Activated CD4-positive, alpha-beta T cell treated with anti-CD3 and anti-CD28 coated beads for 24 hours (primary cell): Measurements from ENCODE around the gene STMN1.

Experiments
- DNase-seq, 2 donors: peaks; one replicate each; pipeline ENCODE4 v3.0.0-alpha.2; 2020; ENCODE audit warnings: low read depth in 2 of 2

Gene STMN1

DNA sequence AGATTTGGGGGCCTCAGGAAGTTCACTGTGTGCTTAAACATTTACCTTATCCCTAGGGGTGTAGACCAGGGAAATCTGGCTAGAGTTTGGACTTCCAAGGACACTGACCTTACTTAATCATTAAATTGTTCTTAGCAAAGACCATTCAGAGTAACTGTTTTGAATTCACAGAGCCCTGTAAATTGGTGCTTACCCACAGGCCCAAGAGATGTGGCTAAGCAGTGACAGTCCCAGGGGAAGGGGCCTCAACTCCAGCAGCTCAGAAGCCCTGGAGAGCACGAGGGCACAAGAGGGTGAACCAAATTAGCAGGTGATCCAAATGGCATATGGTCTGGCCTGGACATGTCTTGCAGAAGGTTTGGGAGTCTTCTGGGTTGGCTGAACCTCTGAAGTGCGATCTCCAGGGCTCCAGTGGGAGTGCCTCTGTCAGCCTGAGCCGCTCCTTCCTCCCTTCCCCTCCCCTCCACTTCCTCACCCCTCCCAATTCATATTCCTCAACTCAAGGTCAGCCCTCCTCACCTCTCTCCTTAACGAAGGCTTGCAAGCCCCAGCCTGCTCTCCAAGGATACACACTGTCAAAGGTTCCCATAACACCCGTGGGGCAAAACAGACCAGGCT lies 35.0 kb downstream of the STMN1 start:
- no peak for DNase-seq

DNA sequence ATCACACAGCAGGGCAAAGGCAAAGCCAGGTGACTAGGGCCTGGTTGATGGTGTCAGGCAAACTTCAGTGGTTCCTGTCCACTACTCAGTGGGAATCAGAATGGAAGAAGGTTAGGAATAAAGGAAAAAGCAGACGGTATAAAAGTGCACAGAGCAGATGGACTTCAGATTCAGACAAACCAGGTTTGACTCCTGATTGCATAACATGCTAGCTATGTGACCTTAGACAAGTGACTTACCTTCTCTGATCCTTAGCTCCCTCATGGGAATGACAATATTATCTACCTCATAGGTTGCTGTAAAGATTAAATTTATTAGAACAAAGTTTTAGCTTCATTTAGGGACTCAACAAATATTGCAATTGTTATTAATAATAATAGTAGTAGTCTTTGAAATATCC lies 35.6 kb downstream of the STMN1 start:
- no peak for DNase-seq

DNA sequence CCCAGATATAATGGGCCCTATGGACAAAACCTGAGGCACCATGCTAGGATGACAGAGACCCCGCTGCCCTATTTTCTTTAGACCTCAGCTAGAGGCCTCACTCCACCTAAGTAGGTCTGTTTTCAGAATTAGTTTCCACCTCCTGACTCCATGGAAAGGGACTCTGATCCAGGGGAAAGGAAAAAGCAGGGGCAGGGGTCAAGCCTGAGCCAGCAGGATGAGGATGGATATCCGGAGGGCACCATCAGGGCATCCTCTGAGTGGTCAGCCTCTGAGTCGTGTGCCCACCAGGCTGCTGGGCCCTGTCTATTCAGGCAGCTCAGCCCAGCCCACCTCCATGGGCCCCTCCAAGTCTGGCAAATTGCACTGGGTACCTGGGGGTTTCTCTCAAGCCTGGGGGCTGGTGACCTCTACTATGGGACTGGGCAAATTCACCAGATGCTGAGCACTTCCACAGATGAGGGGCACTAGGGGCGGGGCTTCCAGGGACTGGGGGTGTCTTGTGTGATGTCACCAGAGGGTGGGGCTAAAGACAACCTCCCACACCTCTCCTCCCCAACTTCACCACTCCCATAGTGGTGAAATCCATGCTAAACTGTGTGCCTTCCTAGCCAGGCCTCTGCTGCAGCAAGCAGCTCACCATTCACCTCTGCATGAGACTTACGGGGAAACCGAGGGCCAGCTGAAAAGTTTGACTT lies 36.2 kb downstream of the STMN1 start:
- no peak for DNase-seq

DNA sequence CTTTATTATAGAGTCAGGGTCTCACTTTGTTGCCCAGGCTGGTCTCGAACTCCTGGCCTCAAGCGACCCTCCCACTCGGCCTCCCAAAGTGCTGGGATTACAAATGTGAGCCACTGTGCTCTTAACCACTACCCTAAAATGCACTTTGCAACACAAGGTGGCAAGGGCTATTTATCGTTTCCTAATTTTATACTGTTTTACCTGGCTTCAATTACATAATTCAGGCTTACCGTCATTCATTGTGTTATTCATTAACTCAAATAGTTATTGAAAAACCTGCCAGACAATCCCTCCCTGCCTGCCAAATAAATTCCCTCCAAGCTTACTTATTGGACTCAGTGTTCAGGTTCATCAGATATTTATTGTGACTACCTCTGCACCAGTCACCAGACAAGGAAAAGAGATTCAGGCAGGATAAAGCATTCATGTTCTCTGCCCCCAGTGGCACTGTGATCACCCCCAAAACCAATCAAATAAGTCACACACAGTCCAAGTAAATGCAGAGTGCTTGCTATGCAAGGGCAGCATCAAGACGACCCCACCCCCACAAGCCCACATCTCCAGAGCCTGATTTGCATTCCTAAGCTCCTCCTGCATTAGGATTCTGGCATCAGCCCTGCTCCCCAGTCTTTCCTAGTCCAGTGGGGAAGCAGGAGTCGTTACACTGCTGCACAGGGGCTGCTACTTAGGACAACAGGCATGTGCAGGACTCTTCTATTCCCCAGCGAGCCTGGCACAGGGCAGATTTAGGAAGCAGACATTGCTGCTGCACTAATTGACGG lies 38.8 kb downstream of the STMN1 start:
- no peak for DNase-seq

DNA sequence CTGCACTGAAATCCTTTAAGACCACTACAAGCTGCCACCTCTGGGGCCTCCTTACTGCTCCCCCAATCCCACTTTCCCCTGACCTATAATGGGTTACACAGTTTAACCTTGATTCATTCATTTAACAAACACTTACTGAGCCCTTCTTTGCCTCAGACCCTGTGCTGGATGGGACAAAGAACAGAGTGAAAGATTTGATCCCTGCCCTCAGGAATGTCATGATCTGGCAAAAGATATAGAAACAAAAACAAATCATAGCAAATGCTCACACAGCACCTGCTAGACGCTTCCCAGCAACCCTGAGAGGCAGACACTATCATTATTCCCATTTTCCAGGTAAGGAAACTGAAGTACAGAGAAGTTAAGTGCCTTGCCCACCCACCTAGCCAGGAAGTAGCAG lies 39.9 kb downstream of the STMN1 start:
- DNase-seq, result no peak

DNA sequence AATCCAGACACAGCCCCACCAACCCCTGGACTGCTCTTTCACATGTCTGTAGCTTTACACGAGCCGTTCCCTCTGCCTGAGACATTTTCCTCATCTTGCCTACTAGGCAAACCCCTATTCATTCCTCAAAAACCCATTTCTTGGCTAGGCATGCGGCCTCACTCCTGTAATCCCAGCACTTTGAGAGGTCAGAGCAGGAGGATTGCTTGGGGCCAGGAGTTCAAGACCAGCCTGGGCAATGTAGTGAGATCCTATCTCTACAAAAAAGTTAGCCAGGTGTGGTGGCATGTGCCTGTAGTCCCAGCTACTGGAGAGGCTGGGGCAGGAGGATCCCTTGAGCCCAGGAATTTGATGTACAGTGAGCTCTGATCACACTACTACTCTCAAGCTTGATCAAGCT lies 41.8 kb downstream of the STMN1 start:
- DNase-seq, result no peak

DNA sequence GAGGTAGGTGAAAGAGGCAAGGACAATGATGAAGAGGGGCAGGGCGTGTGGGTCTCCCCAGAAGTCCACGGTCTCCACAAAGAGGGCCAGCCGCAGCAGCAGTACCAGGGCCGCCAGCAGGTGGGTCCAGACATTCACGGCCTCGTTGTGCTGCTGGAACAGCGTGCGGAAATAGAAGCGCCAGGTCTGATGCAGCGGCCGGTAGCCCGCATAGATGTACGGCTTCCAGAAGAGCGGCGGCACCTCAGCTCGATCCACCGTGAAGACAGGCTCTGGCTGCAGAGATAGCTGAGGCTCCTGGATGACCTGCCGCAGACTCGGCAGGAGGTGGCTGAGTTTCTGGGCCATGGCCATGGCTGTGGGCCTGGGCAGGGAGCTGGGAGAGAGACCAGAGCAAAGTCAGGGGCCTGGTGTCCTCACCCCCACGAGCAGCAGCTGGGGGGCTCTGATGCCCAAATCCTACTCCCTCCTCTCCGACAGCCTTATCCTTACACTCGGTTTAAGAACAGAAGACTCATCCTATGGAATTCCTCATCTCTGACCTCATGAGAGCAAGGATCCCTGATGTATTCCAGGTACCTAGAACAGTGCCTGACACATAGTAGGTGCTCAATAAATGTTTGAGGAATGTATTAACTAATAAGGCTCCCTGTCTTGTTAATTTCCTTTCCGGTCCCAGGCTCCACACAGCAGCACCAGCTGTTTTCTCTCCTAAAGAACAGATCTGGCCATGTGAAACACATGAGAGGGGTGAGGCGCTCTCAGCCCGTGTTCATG lies 42.5 kb downstream of the STMN1 start:
- DNase-seq, result no peak

DNA sequence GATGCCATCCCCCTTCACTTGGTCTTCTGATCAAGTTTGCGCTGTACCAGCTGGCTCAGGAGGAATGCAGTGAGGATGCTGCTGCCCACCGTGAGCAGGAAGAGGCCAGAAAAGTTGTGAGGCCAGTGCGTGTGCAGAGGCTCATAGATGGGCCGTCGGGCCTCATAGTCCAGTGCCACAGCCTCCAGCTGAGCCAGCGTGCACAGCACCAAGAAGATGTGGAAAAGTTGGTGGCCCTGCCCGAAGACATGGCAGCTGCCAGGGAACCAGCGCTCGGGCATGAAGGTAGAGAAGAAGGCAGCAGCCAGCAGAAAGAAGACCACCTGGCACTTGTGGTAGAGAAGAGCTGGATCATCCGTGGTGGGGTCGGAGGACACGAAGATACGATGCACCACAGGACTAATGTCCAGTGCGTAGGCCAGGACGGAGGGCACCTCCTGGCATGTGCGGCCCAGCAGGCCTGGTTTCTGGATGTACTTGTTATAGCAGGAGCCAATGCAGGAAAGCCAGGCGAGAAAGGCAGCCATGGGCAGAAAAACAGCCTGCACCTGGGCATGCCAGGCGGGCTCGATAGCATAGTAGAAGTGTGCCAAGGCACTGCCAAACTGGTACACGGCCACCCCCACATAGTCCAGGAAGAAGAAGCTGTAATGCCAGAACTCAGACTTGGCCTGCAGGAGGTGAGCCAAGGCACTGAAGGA lies 43.3 kb downstream of the STMN1 start:
- no peak for DNase-seq

DNA sequence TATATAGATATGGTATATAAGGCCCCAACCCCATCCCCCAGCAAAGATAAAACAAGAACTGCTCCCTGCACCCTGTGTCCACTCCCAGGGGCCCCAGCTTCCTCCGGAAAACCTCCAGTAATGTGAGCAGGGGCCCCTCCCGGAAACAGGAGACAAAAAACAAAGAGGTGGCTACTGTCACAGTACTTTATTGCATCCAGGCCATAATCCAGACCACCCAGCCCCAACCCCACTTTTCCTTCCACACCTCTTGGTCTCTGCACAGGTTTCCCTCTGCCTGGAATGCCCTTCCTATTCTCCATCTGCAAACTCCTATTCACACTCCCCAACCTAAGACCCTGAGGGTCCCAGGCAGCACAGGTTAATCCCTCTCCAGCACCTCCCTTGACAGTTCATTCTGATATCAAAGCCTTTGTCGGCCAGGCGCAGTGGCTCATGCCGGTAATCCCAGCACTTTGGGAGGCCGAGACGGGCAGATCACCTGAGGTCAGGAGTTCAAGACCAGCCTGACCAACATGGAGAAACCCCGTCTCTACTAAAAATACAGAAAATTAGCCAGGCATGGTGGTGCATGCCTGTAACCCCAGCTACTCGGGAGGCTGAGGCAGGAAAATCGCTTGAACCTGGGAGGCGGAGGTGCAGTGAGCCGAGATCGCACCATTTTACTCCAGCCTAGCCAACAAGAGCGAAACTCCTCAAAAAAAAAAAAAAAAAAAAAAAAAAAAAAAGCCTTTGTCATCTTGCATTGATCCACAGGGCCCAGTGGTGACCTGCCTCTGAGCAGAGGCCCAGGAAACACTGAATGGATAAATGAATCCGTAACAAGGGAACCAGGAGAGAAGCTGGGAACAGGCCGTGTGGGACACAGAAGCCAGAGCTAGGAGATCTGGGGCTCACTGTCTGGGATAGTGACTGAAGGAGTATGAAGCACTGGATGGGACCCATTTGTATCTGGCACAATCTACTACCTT lies 44.6 kb downstream of the STMN1 start:
- DNase-seq, result no peak

DNA sequence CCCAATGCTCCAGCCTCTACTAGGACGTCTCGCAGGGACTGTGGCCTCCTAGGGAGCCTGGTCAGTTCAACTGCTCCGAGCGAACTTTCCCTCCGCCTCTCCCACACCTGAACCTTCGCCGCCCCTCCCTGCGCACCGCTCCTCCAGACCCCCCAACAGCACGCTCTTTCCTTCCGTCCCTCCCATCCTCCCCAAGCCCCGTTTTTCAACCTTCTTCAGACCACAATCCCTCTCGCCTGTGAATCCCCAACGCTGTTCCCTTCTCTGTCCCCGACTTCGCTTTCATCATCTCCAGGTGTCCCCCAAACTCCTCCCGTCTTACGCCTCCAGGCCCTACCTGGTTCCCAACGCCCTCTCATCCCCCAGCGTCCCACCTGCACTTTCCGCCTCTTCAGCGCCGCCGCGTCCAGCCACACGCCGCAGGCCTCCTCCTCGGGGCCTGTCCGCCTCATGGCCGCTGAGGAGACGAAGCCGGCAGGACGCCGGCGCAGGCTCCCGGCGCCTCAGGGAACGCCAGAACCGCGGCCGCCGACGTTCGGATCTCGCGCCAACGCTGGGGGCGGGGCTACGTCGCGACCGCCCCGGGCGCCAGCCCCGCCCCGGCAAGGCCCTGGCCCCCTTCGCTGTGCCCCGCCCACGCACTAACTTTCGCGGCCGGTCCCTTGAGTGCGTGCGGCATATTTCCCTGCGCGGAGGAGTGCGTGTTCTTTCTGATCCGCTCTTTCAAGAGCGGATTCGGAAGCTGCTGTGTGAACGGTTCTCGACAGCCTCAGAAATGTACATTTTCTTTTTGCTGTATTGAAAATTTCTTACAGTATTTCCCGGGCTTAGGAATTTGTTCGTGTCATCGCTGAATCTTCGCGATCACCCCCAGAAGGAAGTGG lies 47.1 kb downstream of the STMN1 start, which contains the start of gene AUNIP:
TSS of gene AUNIP (minus strand) at position 552 of the 884 bp plus-strand sequence. CDS start at position 452, 100 bp downstream.
- DNase-seq, result peak; percentile 88 to 89

DNA sequence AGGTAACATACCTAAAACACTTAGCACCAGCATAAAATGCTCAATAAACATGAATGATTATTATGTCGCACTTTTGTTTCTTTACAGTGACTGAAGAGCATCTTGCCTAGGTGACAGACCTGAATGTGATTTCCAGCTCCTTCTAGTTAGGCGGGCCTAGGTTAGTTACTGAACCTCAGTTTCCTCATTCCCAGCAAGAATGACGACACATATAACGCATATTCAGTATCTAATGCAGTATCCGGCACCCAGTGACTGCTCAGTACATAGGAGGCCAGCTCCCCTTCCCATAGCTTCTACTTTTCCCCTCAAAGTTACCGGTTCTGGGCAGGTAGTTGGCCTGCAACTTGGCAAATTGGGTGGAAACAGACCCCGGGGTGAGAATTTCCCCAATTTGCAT lies 47.7 kb downstream of the STMN1 start:
- no peak for DNase-seq

DNA sequence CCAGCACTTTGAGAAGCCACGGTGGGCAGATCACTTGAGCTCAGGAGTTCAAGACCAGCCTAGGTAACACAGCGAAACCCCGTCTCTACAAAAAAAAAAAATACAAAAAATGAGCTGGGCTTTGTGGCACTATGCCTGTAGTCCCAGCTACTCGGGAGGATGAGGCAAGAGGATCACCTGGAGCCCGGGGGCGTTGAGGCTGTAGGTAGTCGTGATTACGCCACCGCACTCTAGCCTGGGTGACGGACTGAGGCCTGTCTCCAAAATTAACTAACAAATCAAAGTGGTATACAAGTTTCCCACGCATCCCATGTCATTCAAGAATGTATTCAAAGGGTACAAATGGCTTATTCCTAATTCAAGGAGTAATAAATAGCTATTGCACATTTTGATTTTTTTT lies 49.4 kb downstream of the STMN1 start:
- DNase-seq, result no peak

DNA sequence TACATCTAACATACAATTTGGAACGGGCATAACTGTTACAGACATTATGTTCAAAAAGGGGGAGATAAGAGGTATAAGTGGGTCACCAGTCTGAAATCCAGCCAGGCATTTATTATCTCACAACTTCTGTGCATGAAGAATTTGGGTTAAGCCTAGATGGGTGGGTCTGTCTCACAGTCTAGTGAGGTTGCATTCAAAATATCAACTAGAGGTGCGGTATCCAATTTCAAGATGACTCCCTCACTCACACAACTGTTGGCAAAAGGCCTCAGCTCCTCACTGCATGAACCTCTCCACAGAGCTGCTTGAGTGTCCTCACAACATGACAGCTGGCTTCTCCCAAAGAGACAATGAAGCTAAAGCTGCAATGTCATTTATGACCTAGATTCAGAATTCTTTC lies 51.7 kb downstream of the STMN1 start:
- DNase-seq, result no peak
